NCI-H1417 treated with DMSO at 0.1 percent for 48 hours (cell line): ENCODE results near the gene SMTNL1.

ENCODE experiments used
- DNase-seq: peaks from one replicate; lab custom pipeline; 2025; lab: John Stamatoyannopoulos, UW

SMTNL1 gene, protein sequence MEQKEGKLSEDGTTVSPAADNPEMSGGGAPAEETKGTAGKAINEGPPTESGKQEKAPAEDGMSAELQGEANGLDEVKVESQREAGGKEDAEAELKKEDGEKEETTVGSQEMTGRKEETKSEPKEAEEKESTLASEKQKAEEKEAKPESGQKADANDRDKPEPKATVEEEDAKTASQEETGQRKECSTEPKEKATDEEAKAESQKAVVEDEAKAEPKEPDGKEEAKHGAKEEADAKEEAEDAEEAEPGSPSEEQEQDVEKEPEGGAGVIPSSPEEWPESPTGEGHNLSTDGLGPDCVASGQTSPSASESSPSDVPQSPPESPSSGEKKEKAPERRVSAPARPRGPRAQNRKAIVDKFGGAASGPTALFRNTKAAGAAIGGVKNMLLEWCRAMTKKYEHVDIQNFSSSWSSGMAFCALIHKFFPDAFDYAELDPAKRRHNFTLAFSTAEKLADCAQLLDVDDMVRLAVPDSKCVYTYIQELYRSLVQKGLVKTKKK

DNA sequence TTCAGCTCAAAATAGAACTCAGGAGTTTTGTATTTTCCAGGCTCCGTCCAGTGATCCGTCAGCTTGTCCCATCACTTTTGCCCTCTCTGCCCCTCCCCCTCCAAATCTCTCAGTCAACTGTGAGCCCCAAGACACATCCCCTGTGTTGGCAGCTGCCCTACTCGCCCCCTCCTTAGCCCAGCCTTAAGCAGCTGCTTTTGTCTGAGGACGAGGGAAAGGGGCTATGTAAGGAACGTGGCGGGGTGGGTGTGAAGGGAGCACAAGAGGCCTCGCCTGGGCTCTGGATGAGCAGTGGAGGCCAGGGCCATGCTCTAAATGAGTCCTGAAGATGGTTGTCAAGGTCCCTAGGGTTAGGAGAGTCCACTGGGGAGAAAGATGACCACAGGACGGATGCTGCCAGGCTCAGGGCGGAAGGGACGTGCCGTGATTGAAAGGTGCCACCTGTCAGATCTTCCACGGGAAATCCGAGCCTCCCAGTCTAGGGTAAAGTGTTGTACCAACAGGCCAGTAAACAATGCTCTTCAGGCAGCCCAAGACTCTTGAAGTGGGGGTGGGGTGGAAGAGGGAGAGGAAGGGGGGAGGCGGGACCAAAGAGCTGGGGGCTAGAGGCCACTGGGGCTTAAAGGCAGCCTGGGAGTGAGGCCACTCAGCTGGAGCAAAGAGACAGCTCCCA is at the start of gene SMTNL1:
Gene SMTNL1 (plus strand): TSS at position 649 of the 673 bp plus-strand sequence. CDS start 5,048 bp downstream, outside the sequence.
- DNase-seq, result no peak

DNA sequence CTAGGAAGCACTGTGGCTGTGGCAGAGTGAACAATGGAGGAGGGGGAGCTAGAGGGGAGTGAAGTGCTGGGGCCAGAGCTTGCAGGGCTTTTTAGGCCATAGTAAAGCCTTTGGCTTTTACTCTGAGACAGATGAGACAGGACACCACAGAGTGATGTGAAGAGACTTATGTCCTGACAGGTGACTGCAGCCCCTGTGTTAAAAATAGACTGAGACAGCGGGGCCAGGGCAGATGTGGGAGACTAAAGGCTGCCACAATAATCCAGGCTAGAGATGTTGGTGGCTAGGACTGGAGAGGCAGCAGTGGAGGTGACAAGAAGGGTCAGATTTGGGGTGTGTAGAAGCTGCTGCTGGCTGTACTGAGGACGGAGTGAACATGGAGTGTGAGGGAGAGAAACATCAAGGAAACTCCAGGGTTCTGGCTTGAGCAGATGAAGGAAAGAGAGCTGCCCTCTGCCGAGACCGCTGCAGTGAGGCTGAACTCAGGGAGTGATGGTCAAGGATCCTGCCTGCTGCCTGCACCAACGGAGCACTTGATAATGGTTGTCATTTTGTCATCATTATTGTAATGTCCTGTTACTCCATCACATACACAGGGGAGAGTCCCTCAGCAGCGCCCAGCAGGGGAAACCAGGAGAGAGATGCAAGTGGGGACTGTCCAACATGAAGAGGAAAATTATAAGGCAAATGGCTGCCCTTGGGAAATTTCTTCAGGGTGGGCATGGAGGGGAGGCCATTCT is 49.3 kb upstream of the SMTNL1 start:
- no peak for DNase-seq

DNA sequence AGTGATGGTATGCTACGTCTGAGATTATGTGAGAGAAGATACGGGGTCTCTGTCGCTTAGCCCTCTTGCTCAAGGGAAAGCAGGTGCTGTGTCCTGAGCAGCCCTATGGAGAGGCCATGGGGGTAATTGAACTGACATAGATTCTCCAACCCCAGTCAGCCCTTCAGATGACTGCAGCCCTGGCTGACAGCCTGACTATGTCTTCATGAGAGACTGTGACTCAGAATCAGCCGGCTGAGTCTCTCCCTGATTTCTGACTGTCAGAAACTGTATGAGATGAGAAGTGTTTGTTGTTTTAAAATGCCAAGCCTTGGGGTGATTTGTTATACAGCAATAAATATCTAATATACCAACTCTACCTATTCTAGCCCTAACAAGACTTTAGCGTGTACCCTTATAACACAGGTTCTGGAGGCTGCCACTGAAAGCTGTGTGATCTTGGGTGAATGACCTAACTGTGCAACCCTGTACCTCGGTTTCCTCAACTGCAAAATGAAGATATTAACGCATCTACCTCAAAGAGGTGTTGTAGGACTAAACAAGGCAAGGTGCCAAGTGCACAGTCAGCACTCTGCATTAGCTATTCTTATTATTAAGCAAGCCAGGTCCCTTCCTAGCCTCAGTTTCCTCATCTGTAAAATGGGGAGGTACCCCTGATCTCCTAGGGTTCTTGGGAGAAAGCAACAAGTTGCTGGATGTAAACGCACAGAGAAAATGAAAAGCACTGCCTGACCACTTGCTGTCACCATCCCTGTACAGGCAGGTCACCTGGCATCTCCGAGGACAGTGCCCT is 46.7 kb upstream of the SMTNL1 start:
- no peak for DNase-seq

DNA sequence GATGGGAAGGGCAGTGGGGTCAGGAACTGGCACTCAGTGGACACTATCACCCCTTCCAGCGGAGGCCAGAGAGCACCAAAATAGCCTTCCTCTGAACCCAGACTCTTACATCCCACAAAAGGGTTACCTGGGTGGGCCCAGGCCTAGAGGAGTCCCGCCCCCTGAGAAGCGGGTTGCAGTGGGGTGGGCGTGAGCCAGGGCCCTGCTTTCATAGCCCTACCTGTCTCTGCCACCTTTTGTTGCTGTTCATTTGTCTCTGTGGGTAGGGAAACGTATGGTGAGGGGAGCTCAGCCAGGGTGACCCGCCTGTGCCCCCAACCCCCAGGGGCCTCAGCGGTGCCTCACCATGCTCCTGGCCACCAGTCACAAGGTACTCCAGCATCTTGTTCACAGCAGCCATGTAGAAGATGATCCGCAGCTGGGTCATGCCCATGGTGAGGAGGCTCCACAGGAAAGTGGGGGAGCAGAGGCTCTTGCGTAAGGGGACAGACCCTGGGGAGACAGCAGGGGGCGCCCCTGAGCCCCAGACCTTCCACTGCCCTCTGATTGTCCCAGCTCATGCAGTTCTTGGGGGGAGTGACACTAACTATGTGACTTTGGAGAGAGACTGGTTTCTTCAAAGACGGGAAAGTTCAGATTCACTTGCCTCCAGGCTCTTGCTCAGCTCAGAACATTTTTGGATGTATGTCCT is 45.9 kb upstream of the SMTNL1 start:
- DNase-seq, result no peak

DNA sequence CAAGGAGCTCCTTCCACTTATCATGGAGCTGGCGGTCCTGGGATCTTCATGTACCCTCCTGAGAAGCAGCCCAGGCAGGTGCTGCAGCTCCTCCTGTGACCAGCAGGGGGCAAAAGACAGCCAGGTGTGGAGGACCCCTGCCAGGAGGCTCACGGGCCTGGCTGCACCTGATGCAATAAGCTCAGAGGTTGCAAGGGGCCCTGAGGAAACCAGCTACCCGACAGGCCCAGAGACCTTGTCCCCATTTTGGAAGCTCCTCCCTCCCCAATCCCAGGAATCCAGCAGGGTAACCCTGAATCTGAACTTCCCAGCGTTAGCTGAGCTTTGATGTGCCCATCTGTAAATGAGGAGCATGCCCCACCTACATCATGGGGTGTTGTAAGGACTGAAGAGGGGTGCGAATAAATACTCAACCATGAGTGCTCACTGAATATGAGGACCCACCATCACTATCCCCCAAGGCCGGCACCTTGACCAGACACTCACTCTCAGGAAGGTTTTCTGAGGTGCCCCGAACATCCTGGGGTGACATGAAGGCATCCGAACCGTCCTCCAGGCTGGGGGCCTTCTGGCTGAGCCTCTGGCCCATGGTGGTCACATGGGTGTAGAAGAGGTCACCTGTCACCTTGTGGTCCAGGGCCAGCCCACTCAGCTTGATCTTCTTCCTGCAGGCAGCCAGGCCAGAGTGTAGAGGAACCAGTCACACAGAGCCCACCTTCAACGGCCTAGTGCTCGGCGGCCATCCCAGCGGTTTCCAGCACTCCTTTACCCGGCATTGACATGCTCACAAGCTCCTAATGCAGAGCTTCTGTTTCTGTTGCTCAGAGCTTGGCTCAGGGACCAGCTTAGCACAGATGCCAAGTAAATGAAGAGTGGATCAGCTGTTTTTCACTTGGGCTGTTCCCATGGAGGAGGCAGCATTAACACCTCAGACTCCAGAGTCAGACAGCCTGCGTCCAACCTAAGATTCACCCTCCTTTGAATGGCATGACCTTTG is 43.6 kb upstream of the SMTNL1 start:
- DNase-seq, result no peak

DNA sequence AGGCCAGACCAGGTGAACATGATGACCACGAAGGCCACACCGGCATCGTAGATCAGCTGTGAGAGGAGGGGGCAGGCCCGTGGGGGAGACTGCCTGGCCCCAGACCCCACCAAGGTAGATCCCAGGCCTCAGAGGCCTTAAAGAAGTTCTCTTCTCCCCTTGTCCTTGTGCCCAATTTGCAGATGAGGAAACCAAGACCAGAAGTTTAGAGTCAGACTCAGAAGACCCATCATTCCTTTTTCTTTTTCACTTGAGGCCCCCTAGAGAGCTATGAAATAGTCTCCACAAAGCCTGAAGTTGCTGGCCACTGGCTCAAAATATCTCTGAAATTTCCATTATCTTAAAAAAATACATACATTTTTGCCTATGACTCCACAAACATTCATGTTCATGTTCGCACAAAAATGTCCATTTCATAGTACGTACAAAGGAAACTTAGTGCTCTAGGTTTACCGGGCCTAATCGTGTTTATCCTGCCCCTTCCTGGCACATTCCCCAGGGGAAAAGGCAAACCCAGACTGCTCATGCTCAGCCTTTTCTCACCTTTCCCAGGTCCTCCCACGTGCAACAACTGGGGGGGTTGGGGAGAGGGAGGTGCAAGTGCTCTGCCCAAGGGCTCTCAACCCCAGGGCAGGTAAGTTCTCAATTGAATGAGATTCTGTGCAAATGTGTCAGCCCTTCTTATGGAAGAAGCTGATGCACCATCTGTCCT is 41.1 kb upstream of the SMTNL1 start:
- DNase-seq, result no peak

DNA sequence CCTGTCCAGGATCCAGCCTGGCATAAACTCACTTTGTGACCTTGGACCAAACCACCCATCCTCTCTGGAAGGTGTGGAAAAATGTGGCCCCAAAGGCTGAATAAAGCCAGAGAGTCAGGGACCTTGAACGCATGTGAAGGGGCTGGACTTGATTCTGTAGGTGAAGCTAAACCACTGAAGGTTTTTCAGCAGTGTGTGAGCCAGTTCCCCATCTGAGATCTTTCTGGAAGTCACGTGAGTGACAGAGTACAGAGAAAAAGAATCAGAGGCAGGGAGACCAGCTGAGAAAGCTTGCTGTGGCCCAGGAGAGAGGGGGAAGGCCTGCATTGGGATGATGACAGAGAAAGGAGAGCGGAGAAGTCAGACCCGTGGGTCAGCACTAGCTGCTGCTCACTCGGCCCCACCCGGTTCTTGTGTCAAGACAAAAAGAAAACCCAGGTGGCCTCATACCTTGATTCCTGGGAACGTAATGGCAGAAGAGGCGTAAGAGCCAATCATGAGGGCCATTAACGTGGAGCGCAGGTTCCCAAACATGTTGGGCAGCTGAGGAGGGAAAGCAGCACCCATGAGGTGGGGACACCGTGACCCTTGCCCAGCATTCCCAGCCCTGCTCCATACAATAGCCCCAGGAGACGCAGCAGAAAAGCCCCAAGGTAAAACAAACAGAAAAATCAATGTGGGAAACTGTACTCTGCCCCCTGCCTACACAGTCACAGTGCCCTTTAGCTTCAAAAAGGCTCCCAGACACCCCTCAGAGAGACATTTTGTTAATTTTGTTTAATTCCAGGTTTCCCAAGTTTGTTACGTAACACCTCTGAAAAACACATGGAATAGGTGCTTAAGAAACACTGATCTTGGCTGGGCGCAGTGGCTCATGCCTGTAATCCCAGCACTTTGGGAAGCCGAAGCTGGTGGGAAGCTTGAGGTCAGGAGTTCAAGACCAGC is 39.8 kb upstream of the SMTNL1 start:
- DNase-seq, result no peak

DNA sequence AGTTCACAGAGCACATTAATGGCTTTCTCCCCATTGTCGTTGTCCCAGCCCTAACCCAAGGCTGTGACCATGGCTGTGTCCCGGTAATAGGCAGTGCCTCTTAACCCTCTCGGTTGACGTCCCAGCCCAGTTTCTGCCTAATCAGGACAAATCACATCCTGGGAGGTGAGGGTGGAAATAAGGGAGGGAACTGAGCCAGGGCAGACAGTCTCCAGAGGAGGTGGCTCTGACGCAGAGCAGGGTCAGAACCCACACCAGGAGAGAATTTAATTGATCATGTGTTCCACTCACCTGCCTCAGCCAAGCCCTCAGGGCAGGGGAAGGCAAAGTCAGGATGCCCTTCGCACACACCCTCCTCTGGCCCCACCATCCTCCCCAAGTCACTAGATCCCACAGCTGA is 38.9 kb upstream of the SMTNL1 start:
- DNase-seq, result no peak

DNA sequence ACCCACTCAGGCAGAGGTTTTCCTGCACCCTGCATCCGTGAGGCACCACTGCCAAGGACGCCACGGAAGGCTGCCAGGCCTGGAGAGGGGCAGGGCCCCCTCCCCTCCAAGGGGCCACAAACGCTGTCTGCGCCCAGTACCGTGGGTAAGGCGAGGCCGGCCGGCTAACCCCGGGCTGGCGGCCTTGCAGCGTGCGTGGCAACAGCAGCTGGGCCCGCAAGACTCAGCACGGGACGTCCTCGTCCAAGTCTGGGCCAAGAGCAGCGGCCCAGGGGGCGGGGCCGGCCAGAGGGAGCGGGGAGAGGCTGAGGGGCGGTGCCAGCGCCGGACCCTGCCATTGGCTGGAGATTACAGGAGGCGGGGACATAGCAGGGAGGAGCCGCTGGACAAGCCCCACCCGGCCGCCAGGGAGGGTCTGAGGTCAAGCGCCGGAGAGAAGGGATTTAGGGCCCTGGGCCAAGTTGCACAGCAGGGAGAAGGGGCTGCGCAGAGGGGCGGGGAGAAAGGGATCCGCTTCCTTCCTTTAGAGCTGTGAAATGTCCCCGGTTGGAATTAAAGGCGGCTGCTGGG is 37.9 kb upstream of the SMTNL1 start:
- DNase-seq, result no peak

DNA sequence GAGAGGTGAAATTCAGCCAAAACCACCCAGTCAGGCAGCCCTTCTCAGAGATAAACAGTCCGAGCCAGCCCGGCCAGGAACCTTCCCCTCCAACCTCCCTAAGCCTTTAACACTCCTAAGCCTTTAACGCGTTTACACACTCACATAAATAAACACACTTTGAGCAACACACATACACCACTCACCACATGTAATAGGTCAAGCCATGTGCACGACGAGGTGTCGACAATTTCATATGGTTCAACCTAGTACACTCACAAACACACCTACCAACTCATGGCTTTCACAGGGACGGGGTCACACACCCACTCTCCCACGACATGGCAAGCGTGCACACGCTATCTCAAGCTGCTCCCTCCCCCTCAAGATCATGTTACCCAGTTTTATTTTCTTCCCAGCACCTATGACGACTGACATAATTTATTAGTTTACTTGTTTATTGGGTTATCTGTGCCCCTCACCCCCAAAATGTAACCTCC is 37.4 kb upstream of the SMTNL1 start:
- no peak for DNase-seq

DNA sequence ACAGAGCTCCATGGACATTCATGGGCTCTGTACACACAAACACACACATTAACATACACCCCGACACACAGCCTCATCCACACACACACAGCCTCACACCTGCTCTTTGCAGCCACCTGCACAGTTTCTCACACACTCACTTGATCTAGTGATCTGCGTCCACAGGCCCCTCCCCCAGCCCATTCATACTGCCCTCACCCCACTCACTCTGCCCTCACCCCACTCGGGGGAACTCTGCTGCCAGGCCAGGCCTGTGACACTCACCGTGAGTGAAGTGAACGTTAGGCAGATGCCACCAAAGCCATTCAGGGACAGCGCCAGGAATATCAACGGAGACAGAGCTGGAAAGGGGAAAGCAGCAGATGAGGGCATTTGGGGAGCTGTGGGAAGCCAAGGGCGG is 36.9 kb upstream of the SMTNL1 start:
- DNase-seq, result no peak

DNA sequence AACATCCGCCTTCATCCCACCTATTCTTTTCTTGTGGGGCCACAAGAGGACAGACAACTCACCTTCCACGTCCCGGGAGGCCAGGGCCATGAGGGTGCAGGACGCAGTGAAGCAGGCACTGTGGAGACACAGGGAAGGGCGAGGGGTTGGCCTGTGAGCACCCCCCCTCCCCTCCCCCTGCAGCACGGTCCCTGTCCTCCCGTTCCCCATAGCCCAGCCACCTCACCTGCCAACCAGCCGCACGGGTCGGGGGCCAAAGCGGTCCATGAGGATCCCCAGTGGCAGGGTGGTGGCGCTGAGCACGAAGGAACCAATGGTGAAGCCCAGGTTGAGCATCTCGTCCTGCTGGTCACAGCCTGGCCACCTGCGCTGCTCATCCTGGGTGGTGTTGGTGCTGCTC is 36.5 kb upstream of the SMTNL1 start:
- no peak for DNase-seq

DNA sequence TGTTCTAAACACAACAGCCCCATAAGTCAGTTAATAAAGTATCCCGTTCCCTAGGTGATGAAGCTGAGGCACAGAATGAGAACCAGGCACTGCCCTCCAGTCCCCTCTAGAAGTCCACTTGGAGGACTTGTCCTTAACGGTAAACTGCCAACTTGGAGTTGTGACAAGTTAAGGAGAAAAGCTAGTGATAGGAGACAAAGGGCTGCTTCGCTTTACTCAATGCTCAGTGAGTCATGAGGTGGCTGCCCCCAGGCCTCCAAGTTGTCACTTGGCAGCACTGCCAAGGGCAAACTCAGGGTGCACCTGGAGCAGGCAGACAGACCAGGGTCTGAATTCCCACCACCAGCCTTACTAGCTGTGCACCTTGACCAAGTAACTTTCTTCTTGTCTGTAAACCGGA is 35.4 kb upstream of the SMTNL1 start:
- DNase-seq, result no peak

DNA sequence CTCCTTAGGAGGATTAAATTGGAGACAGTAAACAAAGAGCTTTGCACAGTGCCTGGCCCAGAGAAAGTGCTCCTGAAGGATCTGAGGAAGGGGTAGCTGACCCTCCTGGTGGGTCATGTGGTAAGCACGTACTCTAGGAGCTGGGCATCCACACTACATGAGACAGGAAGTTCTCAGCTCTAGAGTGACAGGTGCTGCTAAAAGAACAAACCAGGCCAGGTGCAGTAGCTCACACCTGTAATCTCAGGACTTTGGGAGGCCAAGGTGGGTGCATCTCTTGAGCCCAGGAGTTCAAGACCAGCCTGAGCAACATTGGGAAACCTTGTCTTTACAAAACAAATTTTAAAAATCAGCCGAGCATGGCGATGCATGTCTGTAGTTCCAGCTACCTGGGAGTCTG is 35.0 kb upstream of the SMTNL1 start:
- DNase-seq, result no peak

DNA sequence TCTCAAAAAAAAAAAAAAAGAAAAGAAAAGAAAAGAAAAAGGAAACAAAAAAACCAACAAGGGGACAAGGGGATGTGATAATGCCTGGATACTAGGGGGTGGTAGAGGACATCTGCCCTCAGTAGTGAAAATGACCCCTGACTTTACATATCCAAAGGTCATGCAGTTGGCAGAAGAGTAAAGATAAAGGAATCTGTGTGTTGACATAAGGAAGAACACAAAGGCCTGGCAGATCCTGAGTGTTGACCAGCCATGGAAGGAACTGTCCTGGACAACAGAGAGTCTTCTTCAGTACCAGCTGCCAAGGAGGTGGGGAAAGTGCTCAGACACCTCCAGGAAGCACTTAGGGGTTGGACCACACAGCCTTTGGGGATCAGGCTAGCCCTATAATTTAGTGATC is 34.5 kb upstream of the SMTNL1 start:
- no peak for DNase-seq

DNA sequence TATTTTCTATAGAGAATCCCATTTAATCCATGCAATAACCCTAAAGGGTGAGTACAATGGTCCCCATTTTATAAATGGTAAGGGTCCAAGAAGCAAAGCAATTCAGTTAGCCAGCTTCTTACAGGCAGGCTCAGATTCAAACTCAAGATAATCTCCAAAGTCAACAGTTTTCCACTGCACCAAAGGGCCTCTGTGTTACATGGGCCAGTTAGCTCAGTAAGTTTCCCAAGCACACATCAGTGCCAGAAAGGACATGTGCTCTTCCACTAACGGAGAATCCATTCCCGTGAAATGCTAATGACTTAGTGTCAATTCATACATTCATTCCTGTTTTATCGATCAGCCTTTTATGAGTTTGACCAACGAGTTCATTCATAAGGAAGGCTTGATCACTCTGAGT is 32.9 kb upstream of the SMTNL1 start:
- DNase-seq, result no peak

DNA sequence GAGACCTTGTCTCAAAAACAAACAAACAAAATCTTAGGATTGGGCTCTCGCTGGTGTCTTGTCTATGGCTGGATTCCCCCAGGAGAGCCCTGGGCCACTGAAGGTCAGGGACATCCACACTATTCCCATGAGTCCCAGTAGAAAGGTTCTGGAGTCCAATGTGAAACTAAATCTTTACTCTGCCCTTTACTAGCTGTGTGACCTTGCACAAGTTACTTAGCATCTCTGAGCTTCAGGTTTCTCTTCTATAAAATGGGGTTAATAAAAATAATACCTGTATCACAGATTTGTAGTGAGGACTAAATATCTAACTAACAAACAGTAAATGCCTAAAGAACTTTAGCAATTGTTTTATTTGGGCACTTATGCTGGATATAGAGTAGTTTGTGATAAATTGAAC is 30.9 kb upstream of the SMTNL1 start:
- no peak for DNase-seq
